ENCODE results near the gene LAMP2. TPM values are rescaled to one million over a fixed set of nuclear protein-coding genes. Genes with fewer than 3 reads are reported as not detected.
A peak's percentile ranks its signal among the peaks of the same experiment; 100 is the strongest.

LAMP2 gene
- total and polyA plus RNA-seq, 9 of the 15 experiments (the other 6 are each of a cell fraction or from before 2014, with no cell fraction given) = 22.3 to 77.7 (median 48.6) TPM

GRCh38 chrX:120468825-120469525, at the start of gene LAMP2 (continued):
- TF ChIP-seq E2F8 (IDR thresholded peaks at IDR 0.05; ENCODE audit: low read depth, partially characterized antibody) = no peak
- no peak for TF ChIP-seq BRF1 (IDR thresholded peaks at IDR 0.05; ENCODE audit: borderline replicate concordance, extremely low read depth, insufficient read length)
- TF ChIP-seq TBP (optimal IDR thresholded peaks at IDR 0.05; ENCODE audit: low read depth, low read length) = peak; percentile 93
- peak; percentile 41 for TF ChIP-seq GTF2B (IDR thresholded peaks at IDR 0.05; ENCODE audit: extremely low read depth, insufficient read length)
- peak in 1 of 2 experiments; percentile 66; a peak in 1 of 4 replicates for TF ChIP-seq MLLT1 (IDR thresholded peaks at IDR 0.05)
- no peak for TF ChIP-seq RBM15 (IDR thresholded peaks at IDR 0.05; ENCODE audit: insufficient read depth, low read length)
- TF ChIP-seq POLR2G (IDR thresholded peaks at IDR 0.05; ENCODE audit: low read depth, low read length) = peak; percentile 94
- no peak for TF ChIP-seq ZNF436 (CRISPR knock-in tag; IDR thresholded peaks at IDR 0.05)
- no peak for TF ChIP-seq BRF2 (IDR thresholded peaks at IDR 0.05; ENCODE audit: borderline replicate concordance, insufficient read depth, insufficient read length)
- TF ChIP-seq ZNF274 (IDR thresholded peaks at IDR 0.05; ENCODE audit: borderline replicate concordance, low read depth, low read length) = no peak
- peak in 1 of 3 experiments; percentile 56; a peak in 2 of 6 replicates for TF ChIP-seq ZBTB11 (CRISPR knock-in tag; IDR thresholded peaks at IDR 0.05)
- TF ChIP-seq ZNF644 (tag; IDR thresholded peaks at IDR 0.05; ENCODE audit: low read depth) = no peak
- TF ChIP-seq ZNF699 (CRISPR knock-in tag; IDR thresholded peaks at IDR 0.05; ENCODE audit: insufficient replicate concordance) = no peak
- no peak for TF ChIP-seq ZNF174 (CRISPR knock-in tag; IDR thresholded peaks at IDR 0.05)

Data from K562 (cell line).